ENCODE data around the gene SGSM2.

Gene SGSM2

GRCh38 chr17:2336215-2336851 lies 968 bp upstream of the SGSM2 start, which contains the start of gene TSR1:
TSS of gene TSR1 (minus strand) at chr17:2336457. CDS start at chr17:2336427, 30 bp downstream.
- DNase-seq, result peak; percentile 94

- DNase-seq, result peak; percentile 71
Observed at GRCh38 chr17:2337544-2338314, 428 bp downstream of the SGSM2 start.

GRCh38 chr17:2338315-2338657 lies 985 bp downstream of the SGSM2 start:
- DNase-seq, result no peak

GRCh38 chr17:2343421-2343820 lies 6.1 kb downstream of the SGSM2 start:
- no peak for DNase-seq

GRCh38 chr17:2344528-2344927 lies 7.2 kb downstream of the SGSM2 start:
- no peak for DNase-seq

- DNase-seq, result no peak
Observed at GRCh38 chr17:2346475-2346874, 9.2 kb downstream of the SGSM2 start.

- no peak for DNase-seq
Observed at GRCh38 chr17:2347805-2348685, 10.7 kb downstream of the SGSM2 start.

GRCh38 chr17:2351269-2351668 lies 14.0 kb downstream of the SGSM2 start:
- no peak for DNase-seq

GRCh38 chr17:2354311-2354710 lies 17.0 kb downstream of the SGSM2 start:
- DNase-seq, result no peak

GRCh38 chr17:2357237-2357636 lies 19.9 kb downstream of the SGSM2 start:
- no peak for DNase-seq

- no peak for DNase-seq
Observed at GRCh38 chr17:2357931-2358434, 20.7 kb downstream of the SGSM2 start.

GRCh38 chr17:2361010-2361760 lies 23.9 kb downstream of the SGSM2 start:
- no peak for DNase-seq

- DNase-seq, result no peak
Observed at GRCh38 chr17:2362016-2362415, 24.7 kb downstream of the SGSM2 start.

GRCh38 chr17:2362416-2362815 lies 25.1 kb downstream of the SGSM2 start:
- no peak for DNase-seq

GRCh38 chr17:2362881-2363280 lies 25.6 kb downstream of the SGSM2 start:
- DNase-seq, result no peak

- no peak for DNase-seq
Observed at GRCh38 chr17:2363318-2363717, 26.0 kb downstream of the SGSM2 start.

- DNase-seq, result no peak
Observed at GRCh38 chr17:2363851-2364762, 26.8 kb downstream of the SGSM2 start.

- DNase-seq, result no peak
Observed at GRCh38 chr17:2364763-2365116, 27.4 kb downstream of the SGSM2 start.

- DNase-seq, result no peak
Observed at GRCh38 chr17:2365132-2365531, 27.8 kb downstream of the SGSM2 start.

GRCh38 chr17:2366747-2367494 lies 29.6 kb downstream of the SGSM2 start:
- no peak for DNase-seq

- DNase-seq, result no peak
Observed at GRCh38 chr17:2368359-2368758, 31.1 kb downstream of the SGSM2 start.
